Measurements from ENCODE around the gene ARL14EP.
A peak's percentile ranks its signal among the peaks of the same experiment; 100 is the strongest.

The ARL14EP gene

DNA sequence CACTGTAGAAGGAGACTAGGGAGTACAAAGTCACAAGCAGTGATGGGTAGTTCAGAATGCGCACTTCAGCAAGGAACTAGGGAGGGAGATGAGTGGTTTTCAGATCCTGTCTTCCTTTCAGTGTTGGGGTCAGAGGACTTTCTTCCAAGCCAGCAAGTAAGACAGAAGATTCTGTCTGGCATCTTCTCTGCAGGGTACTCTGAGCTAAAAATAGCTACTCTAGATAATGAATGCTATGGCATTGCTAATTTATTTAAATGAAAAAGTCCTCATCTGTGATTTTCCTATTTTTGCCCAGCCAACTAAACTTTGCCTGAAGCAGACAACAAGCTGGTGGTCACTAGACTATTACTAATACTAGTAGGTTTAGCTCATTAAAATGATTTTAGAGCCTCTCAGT is 18.3 kb upstream of the ARL14EP start:
- no peaks in the 10 kb centered on the region for H3K36me3 ChIP-seq (ENCODE audit: control insufficient read depth, insufficient read depth, low read length)
- no peaks in the 10 kb centered on the region for H3K27me3 ChIP-seq (replicated peaks; ENCODE audit: control insufficient read depth, insufficient read depth, low read length)
- no peak for DNase-seq (ENCODE audit: extremely low read depth, insufficient read length)
- TF ChIP-seq CTCF (IDR thresholded peaks at IDR 0.05; ENCODE audit: insufficient read depth, low read length, poor library complexity, severe bottlenecking) = no peak
- H3K4me3 ChIP-seq (replicated peaks; ENCODE audit: low read depth, low read length) = no peak overlapping the region

GRCh38 chr11:30310623-30311022 is 12.3 kb upstream of the ARL14EP start:
- H3K4me3 ChIP-seq (replicated peaks; ENCODE audit: low read depth, low read length) = no peak overlapping the region
- H3K27me3 ChIP-seq (replicated peaks; ENCODE audit: control insufficient read depth, insufficient read depth, low read length) = no peaks in the 10 kb centered on the region
- TF ChIP-seq CTCF (IDR thresholded peaks at IDR 0.05; ENCODE audit: insufficient read depth, low read length, poor library complexity, severe bottlenecking) = no peak
- DNase-seq (ENCODE audit: extremely low read depth, insufficient read length) = peak; percentile 25
- H3K36me3 ChIP-seq (ENCODE audit: control insufficient read depth, insufficient read depth, low read length) = no peaks in the 10 kb centered on the region

DNA sequence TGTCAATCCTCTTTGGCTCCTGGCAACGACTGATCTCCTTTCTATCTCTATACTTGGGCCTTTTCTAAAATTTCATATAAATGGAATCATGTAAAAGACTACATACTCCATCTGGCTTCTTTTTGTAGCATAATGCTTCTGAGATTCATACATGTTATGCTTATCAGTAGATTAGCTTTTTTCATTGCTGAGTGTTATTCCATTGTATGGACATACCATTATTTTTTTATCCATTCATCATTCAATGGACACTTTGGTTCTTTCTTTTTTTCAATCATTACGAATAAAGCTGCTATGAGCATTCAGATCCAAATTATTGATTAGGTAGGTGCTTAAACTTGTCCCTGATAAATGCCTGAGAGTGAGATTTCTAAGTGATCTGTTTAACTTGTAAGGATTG is 11.7 kb upstream of the ARL14EP start:
- no peaks in the 10 kb centered on the region for H3K36me3 ChIP-seq (ENCODE audit: control insufficient read depth, insufficient read depth, low read length)
- no peak for DNase-seq (ENCODE audit: extremely low read depth, insufficient read length)
- no peak for TF ChIP-seq CTCF (IDR thresholded peaks at IDR 0.05; ENCODE audit: insufficient read depth, low read length, poor library complexity, severe bottlenecking)
- no peak overlapping the region for H3K4me3 ChIP-seq (replicated peaks; ENCODE audit: low read depth, low read length)
- H3K27me3 ChIP-seq (replicated peaks; ENCODE audit: control insufficient read depth, insufficient read depth, low read length) = no peaks in the 10 kb centered on the region

GRCh38 chr11:30312243-30312642 is 10.7 kb upstream of the ARL14EP start:
- no peak overlapping the region for H3K4me3 ChIP-seq (replicated peaks; ENCODE audit: low read depth, low read length)
- no peak for DNase-seq (ENCODE audit: extremely low read depth, insufficient read length)
- H3K27me3 ChIP-seq (replicated peaks; ENCODE audit: control insufficient read depth, insufficient read depth, low read length) = no peaks in the 10 kb centered on the region
- no peak for TF ChIP-seq CTCF (IDR thresholded peaks at IDR 0.05; ENCODE audit: insufficient read depth, low read length, poor library complexity, severe bottlenecking)
- no peaks in the 10 kb centered on the region for H3K36me3 ChIP-seq (ENCODE audit: control insufficient read depth, insufficient read depth, low read length)

DNA sequence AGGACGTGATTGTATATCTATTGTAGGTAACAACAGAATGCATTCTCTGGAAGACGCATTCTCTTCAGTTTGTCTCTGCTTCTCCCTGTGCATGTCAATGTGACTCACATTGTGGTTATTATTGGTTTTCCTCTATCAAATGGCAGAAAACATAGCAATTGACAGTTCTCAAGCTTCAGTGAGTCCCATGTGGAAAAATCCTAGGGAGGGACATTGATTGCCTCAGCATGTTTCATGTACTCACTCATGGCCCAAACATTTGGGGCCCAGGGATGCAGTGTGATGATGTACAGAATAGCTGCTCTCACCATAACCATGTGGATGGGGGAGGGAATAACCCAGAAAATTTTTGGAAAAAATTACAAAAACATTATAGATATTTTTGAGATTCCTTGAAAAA is 9.3 kb upstream of the ARL14EP start:
- Histone ChIP-seq H3K27me3 (replicated peaks; ENCODE audit: control insufficient read depth, insufficient read depth, low read length) (no peaks in the 10 kb centered on the region), H3K36me3 (ENCODE audit: control insufficient read depth, insufficient read depth, low read length) (no peaks in the 10 kb centered on the region), H3K4me3 (replicated peaks; ENCODE audit: low read depth, low read length) (no peak overlapping the region)
- TF ChIP-seq CTCF (IDR thresholded peaks at IDR 0.05; ENCODE audit: insufficient read depth, low read length, poor library complexity, severe bottlenecking) = no peak
- no peak for DNase-seq (ENCODE audit: extremely low read depth, insufficient read length)

GRCh38 chr11:30314625-30315024 is 8.3 kb upstream of the ARL14EP start:
- no peak overlapping the region for H3K4me3 ChIP-seq (replicated peaks; ENCODE audit: low read depth, low read length)
- TF ChIP-seq CTCF (IDR thresholded peaks at IDR 0.05; ENCODE audit: insufficient read depth, low read length, poor library complexity, severe bottlenecking) = peak; percentile 59
- DNase-seq (ENCODE audit: extremely low read depth, insufficient read length) = no peak
- H3K36me3 ChIP-seq (ENCODE audit: control insufficient read depth, insufficient read depth, low read length) = no peaks in the 10 kb centered on the region
- H3K27me3 ChIP-seq (replicated peaks; ENCODE audit: control insufficient read depth, insufficient read depth, low read length) = no peaks in the 10 kb centered on the region
